NCI-H2081 treated with DMSO at 0.1 percent for 48 hours (cell line): ENCODE data around the gene DNAJB8.

Experiments
- DNase-seq: peaks from one replicate; lab custom pipeline; 2025; lab: John Stamatoyannopoulos, UW

The DNAJB8 gene

DNA sequence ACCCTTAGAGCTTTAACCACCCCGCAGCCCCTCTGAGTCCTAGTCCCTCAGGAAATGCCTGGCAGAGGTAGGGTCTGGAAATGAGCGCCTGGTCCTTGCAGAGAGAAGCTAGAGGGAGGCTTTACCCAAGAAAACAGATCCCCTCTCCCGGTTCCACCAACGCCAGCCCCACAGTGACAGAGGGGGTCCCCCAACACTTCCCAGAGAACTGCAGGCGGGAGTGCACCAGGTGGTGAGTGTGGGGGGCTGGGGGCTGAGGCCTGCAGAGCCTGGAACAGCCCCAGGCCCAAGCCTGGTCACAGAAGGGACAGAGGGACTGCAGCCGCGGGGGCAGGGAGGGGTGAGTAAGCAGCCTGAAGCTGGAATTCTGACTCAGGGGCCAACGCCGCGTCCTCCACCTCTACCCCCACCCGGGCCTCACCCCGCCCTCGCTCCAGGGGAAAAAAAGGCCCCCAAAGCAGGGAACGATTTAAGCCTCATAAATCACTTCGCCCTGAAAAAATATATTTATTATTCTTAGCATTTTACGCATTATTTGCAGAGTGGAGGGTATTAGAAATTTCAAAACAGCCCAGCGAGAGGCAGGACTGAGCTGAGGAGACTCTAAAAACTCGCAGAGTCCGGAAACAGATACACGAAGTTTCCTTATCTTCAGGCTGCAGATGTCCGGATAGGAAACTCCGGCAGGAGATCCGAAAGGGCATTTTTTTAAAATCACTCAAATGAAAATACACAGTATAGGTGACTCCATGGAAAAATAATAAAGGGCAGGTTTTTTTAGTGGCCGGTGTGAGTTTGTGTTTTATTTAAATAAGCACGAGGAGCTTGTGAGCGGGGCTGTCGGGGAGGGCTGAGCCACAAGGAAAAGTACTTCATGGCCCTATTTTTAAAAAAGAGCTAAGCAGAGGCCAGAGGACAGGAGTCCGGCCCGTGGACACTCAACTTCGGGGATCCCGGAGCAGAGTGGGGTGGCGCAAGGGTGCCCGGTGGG lies 16.3 kb upstream of the DNAJB8 start:
- no peak for DNase-seq

DNA sequence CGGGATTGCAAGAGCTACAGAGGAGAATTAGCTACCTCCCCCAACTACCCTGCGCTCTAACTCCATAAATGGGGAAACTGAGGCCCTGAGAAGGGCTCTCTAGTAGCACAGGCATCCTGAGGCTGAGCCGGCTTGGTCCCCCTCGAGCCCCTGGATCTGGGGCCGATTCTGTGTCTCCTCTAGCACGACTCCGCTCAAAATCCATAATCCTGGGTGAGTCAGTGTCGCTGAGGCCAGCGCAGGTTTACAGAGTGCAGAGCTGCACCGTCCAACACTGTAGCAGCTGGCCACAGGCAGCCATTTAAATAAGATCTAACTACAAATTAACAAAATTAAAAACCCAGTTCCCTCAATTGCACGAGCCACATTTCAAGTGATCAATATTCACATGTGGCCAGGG lies 15.5 kb upstream of the DNAJB8 start:
- no peak for DNase-seq

DNA sequence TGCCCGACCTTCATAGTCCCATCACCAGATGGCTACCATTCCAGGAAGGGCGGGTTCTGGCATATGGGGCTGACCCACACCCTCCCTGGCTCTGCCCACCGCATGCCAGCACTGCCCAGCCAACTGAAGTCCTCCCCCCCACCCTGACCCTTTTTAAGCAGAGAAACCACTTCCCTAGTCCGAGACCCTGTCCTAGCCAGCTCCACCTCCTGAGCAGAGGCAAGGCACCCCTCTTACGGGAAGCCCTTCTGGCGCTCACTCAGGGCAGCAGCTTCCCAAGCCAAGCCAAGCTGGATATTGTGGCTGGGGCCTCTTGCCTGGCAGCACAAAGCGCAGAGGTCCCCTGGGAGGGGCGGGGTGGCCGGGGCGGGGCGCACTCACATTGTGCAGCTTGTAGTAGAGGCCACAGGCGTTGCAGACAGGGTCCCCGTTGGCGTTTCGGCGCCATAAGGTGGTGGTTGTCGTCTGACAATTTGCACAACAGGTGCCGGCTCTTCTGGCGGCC lies 14.8 kb upstream of the DNAJB8 start:
- no peak for DNase-seq

DNA sequence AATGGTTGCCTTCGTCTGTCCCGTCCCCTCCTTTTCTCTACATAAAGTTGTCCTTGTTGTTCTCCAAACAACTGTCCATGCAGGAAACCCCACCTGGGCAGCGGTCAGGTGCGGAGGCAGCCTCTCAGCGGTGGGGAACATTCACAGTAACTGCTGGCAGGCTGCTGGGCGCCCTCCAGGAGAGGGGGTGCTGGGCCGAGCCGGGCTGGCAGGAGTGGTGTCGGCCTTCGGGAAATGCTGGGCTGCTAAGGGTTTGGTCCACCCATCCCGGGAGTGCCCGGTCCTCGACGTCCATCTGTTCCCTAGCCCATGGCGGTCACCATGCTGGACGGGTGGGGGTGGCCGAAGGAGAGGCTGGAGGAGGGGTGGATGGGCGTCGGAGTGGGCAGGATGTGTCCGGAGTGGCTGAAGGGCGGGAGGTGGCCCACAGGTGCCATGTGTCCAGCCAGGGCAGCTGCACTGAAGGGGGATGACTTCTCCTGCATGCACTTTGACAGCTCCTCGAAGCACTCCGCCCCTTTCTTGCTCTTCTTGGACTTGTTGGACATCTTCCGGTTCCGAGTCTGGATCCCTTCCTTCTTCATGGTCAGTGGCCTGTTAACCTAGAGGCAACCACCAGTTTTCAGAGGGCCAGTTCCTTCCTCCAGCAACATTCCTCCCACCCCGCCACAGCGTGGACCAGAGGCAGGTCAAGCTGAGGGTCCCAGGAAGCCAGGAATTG lies 14.2 kb upstream of the DNAJB8 start:
- DNase-seq = no peak

DNA sequence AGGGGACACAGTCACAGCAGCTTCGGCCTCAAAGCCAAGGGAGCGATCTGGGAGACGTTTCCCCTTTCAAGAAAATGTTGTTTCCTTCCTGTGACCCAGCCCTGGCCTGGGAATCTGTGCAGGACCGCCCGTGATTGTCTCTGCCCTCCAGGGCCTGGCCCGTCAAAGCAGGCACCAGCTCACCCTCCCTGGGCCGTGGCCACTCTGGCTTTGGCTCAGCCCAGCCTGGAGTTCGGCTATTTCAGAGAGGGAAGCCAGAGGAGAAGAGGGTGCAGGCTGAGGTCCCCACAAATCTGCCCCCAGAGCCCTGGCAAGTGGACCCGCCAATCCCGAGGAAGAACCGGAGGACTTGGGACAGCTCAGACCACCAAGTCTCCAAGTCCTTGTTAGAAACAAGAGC lies 13.6 kb upstream of the DNAJB8 start:
- DNase-seq = no peak

DNA sequence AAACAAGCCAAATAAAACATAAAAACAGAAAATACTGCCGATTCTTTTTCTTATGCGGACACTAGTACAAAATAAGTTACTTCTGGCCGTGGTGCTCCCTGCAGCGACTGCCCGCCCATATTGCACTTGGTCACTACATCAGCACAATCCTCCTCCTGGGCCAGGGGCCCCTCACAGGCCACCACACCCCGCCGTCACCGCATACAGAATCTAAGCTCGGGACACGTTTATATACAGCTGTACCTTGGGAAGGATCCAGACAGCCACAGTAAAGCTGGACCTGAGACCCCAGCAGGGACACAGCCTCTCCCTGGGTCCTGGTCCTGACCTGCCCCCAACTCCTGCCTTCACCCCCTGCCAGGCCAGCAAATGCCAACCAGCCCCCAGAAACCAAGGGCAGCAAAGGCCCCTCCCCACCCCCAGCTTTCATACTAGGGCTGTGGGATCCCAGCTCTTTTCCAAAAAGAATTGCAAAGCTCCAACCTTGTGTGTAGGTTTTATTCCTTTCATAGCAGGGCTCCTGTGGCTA lies 12.9 kb upstream of the DNAJB8 start:
- DNase-seq = no peak

DNA sequence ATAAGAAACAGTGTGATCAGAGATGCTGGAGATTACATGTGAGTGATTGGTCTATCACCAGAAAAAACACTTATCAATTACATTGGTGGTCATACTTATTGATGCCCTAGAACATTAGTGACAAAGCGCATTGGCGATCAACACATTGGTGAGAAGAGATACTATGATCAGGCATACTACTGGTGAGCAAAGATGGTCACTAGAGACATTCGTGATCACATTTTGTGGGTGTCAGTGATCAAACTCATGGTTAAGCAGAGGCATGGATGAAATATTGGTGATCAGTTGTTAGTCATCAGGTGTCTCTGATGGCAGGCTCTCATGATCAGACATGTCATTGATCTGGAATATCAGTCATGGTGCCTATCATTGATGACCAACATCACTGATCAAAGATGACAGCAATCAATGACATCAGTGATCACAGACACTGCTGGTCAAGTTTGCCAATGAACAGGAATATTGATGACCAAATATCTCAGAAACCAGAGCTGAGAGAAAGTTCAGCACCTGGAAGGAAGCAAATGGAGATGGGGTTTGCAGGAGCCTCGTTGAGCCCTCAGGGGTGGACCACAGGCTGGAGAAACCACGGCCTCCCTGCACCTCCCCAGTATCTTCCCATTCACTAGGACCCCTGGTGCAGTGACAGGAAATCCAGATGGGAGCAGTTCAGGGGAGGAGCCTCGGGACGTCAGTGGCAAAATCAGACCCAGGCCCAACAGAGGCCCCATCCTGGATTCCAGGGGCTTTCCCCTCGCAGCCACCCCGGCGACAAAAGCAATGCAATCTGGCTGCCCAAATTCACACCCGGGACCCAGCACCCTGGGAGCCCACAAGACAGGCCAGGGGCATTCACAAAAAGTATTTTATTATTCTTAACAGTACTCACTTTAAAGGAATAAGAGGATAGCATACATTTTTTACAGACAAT lies 12.2 kb upstream of the DNAJB8 start:
- no peak for DNase-seq

DNA sequence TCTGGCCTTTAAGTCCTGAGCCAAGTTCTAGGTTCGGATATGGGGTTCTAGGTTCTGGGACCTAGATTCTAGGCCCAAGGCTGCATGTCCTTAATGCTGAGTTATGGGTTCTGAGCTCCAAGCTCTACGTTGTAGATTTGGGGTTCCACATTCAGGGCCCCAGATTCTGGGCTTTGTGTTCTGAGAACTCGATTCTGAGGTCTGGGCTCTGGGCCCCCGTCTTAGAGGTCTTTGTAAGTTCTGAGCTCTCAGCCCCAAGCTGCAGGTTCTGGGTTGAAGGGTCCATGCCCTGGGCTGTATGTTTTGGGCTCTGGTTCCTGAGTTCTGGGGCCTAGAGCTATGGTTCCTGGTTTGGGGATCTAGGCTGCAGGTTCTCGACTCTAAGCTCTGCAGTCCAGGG lies 10.0 kb upstream of the DNAJB8 start:
- DNase-seq = no peak

DNA sequence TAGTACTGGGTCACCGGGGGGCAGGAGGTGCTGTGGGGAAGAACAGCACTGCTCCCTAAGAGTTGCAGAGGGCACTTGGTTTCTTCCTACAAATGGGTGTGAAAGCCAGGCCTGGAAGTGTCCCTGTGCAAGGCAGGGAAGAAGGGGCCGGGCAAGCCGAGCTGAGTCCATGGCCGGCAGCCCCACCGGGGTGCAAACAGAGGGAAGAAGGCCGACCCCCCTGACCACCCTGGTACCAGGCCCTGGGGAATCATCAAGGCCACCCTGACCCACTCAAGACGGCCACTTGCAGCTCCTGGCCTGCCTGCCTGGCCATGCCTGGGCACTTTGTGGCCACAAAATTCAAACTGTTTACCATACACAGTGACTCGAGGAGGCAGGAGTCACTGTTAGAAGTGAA lies 8.7 kb upstream of the DNAJB8 start:
- DNase-seq = no peak

DNA sequence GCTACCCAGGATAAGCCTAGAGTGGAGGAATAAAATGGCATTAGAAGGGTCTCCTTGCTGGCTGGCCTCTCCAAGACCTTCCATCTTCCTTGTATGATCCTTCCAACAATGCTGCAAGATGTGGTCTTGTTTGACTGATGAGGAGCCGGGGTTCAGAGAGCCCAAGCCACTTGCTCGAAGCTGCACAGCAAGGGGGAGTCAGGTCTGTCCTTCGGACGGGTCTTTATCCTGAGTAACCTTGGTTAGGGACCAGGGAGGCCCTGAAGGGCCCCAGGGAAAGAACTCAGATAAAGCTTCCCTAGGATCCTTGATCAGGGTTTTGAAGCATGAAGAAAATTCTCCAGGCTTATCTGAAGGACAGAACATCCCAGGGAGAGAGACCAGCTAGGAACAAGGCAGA lies 7.0 kb upstream of the DNAJB8 start:
- DNase-seq = no peak

DNA sequence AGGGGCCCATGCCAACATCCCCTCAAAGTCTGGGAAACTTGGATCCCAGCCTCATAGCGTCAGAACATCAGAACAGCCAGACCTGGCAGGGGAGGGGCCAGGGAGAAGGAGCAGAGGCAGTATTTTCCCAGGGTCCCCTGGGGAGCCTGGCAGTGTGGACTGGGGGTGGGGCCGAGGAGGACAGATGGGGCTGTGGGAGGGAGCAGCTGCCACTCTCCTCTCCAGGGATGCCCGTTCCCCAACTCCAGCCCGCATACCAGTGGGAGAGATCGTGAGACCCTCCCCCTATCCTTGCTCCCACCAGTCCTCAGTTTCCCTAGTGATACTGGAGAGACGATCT lies 6.5 kb upstream of the DNAJB8 start:
- no peak for DNase-seq

DNA sequence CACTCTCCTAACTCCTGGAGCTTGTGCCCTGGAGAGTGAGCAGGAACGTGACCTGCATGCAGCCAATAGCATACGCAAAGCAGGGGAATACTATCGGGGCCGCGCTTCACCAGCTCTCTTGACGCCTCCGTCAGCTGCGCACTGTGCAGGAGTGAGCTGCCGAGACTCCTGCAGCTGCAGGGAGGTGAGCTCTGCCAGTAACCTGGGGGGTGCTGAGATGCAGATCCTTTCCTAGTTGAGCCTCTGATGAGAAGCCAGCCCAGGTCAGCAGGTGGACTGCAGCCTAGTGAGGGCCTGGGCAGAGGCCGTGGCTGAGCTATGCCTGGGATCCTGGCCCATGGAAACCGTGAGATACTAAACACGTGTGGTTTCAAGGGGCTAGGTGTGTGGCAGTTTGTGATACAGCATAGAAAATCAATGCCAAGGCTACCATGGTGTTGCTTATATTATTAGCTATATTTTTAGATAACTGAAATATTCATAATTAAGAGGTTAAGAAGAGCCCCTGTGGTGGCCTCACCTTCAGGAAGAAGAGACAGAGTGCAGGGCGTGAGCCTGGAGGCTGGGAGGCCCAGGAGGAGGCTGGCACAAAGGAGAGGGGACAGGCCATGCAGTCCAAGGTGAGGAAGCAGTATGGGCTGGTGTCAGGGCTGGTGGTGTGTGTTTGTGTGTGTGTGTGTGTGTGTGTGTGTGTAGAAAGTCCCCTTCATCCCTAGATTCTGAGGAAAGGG lies 5.9 kb upstream of the DNAJB8 start:
- no peak for DNase-seq

DNA sequence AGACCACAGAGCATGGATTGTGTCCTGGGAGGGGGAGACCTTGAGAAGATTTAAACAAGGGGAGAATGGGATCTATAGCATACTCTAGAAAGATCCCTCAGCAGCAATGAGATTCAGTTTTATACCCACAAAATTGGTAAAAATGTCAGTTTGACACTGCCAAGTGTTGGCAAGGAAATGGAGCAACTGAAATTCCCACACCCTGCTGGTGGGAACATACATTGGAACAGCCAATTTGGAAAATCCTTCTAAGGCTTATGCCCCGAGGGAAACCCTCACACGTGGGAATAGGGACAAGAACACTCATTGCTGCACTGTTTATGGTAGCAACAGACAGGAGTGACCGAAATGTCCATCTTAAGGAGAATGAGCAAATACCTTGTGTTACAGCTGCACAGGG lies 5.0 kb upstream of the DNAJB8 start:
- no peak for DNase-seq

DNA sequence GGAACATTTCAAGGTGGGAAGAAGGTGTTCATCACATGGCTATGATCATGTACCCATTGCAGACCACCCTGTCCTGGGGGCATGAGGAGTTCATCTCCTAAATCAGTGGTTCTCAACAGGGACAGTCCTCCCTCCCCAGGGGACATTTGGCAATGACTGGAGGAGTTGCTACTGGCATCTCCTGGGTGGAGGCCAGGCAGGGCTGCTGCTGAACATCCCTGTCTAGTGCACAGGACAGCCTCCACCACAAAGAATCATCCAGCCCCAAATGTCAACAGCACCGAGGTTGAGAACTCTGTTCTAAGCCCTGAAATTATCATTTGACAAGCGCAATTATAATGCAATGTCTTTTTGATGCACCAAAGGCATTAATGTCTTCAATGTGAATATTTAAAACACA lies 4.4 kb upstream of the DNAJB8 start:
- no peak for DNase-seq

DNA sequence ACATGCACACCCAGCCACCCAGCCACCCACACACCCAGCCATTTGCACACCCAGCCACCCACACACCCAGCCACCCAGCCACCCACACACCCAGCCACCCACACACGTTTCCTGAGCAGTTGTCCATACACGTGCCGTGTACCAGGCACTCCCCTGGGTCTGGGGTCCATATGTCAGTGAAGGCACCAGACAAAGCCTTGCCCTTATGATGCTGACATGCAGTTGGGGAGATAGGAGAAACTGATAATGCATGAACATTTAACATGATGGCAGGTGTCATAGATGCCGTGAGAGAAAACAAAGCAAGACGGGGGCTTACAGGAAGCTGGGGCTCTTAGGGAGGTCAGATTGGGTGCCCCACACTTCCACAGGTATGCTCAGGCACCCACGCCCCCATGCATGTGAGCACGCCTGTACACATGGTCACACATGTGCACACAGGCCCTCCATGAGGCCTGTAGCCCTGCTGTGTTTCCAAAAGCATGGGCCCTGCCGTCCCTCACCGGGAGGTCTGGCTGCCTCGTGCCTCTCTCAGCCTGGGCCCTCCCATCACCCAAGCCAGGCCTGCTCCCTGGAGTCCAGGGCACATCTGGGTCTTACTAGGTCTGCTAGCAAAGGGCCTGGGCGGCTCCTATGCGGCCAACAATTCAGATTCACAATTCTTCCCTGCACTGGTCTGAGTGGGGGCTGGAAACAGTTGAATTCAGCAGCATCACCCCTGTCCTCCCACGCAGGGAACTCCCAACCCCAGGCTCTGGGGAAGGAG lies 3.6 kb upstream of the DNAJB8 start:
- no peak for DNase-seq

DNA sequence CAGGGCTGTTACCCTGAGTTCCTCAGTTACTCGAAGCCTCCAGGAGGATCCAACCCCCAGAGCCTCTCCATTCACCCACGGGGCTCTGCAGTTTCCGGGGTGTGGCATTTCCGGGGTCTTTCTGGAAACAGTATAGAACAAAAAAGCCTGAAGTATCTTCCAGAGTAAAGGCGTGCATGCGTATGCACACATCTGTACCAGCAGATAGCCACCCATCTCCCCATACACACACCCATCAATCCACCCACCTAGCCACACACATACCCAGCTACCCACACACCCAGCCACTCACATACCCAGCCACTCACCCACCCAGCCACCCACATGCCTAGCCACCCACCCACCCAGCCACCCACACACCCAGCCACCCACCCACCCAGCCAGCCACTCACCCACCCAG lies 2.9 kb upstream of the DNAJB8 start:
- no peak for DNase-seq

DNA sequence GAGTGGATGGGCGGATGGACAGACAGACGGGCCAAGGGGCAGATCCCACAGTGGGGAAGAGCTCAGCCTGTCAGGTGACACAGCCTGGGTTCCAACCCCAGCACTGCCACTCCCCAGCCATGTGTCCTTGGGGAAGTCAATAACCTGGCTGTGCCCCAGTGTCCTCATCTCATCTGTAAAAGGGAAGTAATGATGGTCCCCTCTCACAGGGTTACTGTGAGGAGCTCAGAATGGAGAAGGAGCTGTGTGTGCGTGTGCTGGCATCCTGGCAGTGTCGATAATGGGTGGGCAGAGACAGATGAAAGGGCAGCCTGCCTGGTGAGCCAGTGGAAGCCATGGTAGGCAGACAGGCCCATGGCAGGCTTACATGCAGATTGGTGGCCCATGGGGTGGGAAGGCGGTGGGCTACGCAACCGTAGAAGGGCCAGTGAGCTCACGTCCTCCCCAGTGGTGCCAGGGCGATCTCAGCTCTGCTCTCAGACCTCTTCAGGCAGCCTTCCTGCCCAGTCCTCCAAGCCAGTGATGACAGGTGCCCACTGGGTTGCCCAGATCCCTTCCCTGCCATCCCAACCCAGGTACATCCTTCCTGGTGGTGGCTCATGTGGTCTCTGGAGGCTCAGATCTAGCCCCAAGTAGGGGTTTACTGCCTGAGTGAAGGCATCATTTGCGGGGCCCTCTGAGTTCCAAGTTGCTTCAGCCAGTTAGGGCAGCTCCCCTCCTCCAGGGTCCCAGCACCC lies 2.3 kb upstream of the DNAJB8 start:
- DNase-seq = no peak

DNA sequence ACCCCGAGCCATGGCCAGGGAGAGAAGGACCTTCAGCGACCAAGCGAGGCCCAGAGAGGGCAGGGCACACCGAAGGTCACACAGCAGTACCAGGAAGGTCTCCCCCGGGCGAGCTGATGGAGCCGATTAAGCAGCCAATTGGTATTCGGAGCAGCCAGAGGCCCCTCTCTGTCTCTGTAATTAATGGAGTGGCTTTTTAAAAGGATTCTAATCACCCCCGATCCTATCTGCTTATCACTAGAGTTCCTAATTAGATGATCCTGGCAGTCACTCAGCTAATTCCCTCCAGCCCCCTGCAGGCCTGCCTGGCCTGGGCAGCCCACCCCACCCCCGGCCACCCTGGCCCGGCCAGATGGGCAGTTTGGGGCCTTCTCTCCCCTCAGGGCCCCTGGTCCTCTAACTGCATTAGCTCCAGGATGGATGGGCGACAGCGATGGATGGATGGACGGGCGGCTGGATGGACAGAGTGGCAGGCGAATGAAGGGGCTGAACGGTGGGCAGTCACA lies 1.6 kb upstream of the DNAJB8 start:
- DNase-seq = no peak

DNA sequence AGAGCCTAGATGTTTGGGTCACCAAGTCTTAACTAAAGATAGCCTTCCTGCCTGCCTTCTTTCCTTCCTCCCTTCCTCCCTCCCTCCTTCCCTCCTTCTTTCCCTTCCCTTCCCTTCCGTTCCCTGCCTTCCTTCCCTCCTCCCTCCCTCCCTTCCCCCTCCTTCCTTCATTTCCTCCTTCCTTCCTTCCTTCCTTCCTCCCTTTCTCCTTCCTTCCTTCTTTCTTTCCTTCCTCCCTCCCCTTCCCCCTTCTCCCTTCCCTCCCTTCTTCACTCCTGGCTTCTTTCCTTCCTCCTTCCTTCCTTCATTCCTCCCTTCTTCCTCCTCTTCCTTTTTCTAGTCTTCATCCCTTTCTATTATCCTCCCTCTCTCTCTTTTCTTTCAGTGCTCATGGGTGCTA lies 2.0 kb downstream of the DNAJB8 start:
- DNase-seq = no peak

DNA sequence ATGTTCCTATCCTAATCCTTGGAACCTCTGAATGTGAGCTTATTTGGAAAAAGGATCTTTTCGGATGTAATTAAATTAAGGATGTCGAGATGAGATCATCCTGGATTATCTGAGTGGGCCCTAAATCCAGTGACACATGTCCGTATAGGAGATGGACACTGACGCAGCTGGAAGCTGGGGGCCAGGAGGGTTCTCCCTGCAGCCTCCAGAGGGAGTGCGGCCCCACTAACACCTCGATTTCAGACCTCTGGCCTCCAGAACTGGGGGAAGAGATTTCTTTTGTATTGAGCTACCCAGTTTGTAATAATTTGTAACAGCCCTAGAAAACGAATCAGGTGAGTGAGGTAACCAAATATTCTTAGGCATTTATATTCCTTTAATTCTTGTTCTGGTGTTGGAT lies 2.5 kb downstream of the DNAJB8 start:
- no peak for DNase-seq
